HG03045 (cell line): ENCODE data around the gene KIAA1549.
A peak's percentile ranks its signal among the peaks of the same experiment; 100 is the strongest.

Experiments used
- ATAC-seq: cut with Tn5 transposase; IDR thresholded peaks from one replicate; pipeline ENCODE4 v1.9.1; 2021; ENCODE audit warnings: mild to moderate bottlenecking, moderate library complexity; ENCODE audit not compliant: unreplicated experiment

The KIAA1549 gene

DNA sequence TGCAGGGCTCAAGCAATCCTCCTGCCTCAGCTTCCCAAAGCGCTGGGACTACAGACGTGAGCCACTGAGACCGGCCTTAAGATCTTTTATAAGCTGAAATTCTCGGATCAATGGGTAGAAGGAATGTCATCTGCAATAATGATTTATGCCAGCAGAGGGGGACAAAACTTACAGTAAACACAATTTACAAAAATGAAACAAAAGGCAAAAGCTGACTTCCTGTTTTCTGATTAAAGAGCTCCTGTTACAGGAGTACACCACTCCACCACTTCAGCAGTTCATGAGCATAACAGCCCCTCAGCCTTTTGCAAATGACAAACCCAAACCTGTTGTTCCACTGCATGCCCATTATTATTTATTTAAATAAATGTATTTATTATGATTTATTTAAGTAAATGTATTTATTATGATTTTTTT is 94.7 kb downstream of the KIAA1549 start:
- peak; percentile 68 for ATAC-seq

GRCh38 chr7:138885383-138886147 is 95.6 kb downstream of the KIAA1549 start:
- ATAC-seq = no peak

GRCh38 chr7:138882249-138882648 is 98.9 kb downstream of the KIAA1549 start:
- no peak for ATAC-seq

- ATAC-seq = no peak
Measured at GRCh38 chr7:138881579-138882188, 99.5 kb downstream of the KIAA1549 start.

DNA sequence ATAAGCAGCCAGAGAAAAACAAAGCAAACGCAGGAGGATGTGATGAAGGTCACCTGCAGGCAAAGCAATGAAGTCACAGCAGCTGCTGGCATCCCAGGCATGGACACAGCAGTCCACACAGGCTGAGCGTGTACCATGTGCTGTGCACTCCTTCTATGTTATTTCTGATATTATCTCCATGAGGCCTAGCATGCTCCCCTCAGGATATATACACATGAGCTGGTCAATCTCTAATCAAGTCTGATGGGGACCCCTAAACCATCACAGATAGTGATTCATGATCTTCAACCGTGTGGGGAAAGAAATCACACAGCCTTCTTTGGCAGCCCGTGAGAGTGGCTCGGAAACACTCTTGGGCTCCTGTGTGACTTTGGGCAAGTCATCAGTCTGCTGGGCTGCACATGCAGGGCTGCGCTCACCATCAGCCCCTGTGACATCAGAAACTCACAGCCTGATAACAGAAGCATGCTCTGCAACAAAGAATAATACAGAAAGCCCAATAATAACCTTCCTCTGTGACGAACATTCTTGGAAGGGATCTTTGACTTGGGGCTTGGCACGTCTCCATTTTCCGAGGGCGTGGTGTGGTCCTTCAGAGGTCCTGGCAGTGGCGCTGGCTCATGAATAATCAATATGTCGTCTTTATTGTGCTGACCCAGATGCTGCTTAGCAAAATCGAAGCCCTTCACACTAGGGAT is 100.2 kb downstream of the KIAA1549 start:
- no peak for ATAC-seq

GRCh38 chr7:138879356-138879755 is 101.8 kb downstream of the KIAA1549 start:
- ATAC-seq = no peak

DNA sequence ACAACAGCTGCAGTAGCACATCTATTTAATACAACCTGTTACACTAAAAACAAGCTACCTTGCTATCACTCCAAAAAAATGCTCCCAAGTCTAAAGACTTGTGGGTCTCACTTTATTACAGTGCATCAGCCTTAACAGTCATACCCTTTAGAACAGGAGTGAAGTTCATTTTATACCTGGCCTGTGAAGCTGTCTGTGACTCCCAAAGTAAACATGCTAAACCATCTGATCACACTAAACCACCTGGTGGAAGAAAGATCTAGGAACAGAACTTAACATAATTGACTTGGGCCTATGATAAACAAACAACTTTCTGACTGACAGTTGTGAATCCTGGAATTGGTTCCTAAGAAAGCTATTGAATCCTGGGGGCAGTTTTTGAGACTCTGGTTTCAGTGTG is 102.3 kb downstream of the KIAA1549 start:
- ATAC-seq = no peak

- no peak for ATAC-seq
Measured at GRCh38 chr7:138878051-138878450, 103.1 kb downstream of the KIAA1549 start.

DNA sequence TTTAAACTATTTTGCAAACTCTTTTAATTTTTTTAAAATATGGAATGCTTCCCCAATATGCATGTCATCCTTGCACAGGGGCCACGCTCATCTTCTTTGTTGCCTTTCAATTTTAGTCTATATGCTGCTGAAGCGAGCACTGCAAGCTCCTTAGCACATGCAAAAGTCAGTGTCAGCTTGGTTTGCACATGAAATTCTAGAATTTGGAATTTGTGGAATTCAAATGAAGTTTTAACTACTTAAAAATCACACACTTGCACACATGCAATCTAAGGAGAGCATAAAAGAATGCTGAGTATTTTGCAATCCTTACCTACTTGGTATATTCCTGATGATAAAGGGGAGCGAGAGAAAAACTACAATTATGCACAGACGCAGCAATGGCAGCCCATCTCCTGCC is 104.9 kb downstream of the KIAA1549 start:
- no peak for ATAC-seq

GRCh38 chr7:138875794-138876193 is 105.4 kb downstream of the KIAA1549 start:
- ATAC-seq = no peak

GRCh38 chr7:138873220-138873892 is 107.8 kb downstream of the KIAA1549 start:
- no peak for ATAC-seq

DNA sequence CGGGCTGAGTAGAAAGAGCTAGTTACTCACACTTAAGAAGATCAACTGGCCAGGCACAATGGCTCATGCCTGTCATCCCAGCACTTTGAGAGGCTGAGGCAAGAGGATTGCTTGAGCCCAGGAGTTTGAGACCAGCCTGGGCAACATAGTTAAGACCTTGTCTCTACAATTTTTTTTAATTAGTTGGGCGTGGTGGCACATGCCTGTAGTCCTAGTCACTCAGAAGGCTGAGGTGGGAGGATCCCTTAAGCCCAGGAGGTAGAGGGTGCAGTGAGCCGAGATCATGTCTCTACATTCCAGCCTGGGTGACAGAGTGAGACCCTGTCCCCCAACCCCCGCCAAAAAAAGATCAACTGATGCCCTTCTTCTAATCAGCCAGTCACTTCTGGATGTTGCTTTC is 108.6 kb downstream of the KIAA1549 start:
- no peak for ATAC-seq

- no peak for ATAC-seq
Measured at GRCh38 chr7:138871814-138872090, 109.4 kb downstream of the KIAA1549 start.

GRCh38 chr7:138871065-138871813 is 110.0 kb downstream of the KIAA1549 start:
- no peak for ATAC-seq

- no peak for ATAC-seq
Measured at GRCh38 chr7:138869353-138869752, 111.8 kb downstream of the KIAA1549 start.

GRCh38 chr7:138868711-138869110 is 112.5 kb downstream of the KIAA1549 start:
- no peak for ATAC-seq

DNA sequence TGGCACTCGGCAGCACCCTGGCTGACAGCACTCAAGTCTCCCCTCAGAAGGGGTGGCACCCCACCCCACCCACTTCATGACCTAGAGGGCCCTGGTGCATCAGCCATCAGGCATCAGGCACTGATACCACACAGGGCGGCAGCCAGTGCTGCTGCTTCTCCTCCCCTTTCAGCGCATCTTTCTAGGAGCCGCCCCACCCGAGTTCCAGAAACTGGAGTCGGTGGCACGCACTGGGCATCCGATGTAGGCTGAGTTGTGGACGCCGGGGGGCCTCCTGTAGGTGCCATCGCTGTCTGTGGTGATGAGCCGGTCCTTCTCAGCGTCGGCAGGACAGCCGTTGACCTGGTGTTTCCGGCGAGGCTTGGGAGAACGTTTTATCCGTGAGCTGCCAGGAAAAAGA is 113.4 kb downstream of the KIAA1549 start:
- ATAC-seq = no peak

DNA sequence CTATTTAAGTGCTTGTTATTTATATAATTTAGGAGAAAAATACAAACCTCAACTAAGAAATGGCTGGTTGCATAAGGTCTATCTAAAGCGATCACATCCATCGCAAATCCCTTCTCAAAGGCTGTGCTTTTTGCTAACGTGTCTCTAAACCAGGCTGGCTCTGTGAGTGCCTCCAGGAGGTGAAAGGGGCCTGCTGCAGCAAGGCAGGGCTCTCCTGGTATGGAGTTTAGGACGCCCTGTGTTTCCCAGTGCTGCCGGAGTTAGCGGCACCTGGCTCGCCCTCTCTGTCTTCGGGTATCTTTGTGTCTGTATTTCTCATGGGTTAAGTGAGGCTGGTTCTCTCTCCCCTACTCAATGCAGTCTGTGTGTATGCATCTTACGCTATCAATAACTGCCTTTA is 114.8 kb downstream of the KIAA1549 start:
- ATAC-seq = no peak

GRCh38 chr7:138865843-138866242 is 115.3 kb downstream of the KIAA1549 start:
- ATAC-seq = no peak

- ATAC-seq = no peak
Measured at GRCh38 chr7:138864667-138865066, 116.5 kb downstream of the KIAA1549 start.

- ATAC-seq = no peak
Measured at GRCh38 chr7:138863931-138864330, 117.3 kb downstream of the KIAA1549 start.
